EL (cell line): ENCODE measurements around the gene MRGPRD.
"Not testable (repeated sequence)": the region's sequence is repeated elsewhere in the genome, so short reads cannot be mapped to it uniquely, and the experiment has no call there.

Source experiments
- DNase-seq: peaks from one replicate; pipeline ENCODE4 v3.0.0-alpha.2; 2016

MRGPRD gene

GRCh38 chr11:69005631-69006368 lies 25.0 kb upstream of the MRGPRD start:
- DNase-seq: no peak

GRCh38 chr11:69005183-69005630 lies 24.4 kb upstream of the MRGPRD start:
- no peak for DNase-seq

GRCh38 chr11:69004411-69005182 lies 23.8 kb upstream of the MRGPRD start:
- no peak for DNase-seq

GRCh38 chr11:69003866-69004367 lies 23.1 kb upstream of the MRGPRD start:
- DNase-seq: no peak

GRCh38 chr11:69003301-69003865 lies 22.6 kb upstream of the MRGPRD start:
- no peak for DNase-seq

GRCh38 chr11:69002570-69003231 lies 21.9 kb upstream of the MRGPRD start:
- DNase-seq: no peak

- DNase-seq: no peak
Measured at GRCh38 chr11:69002110-69002569, 21.4 kb upstream of the MRGPRD start.

- no peak for DNase-seq
Measured at GRCh38 chr11:69001243-69002081, 20.7 kb upstream of the MRGPRD start.

- peak; percentile 83 for DNase-seq
Measured at GRCh38 chr11:69000831-69001242, 20.1 kb upstream of the MRGPRD start.

GRCh38 chr11:69000391-69000790 lies 19.6 kb upstream of the MRGPRD start:
- DNase-seq: no peak

- DNase-seq: not testable (repeated sequence)
Measured at GRCh38 chr11:68999748-69000355, 19.1 kb upstream of the MRGPRD start.

- no peak for DNase-seq
Measured at GRCh38 chr11:68999093-68999747, 18.4 kb upstream of the MRGPRD start.

- peak; percentile 11 for DNase-seq
Measured at GRCh38 chr11:68998390-68998911, 17.7 kb upstream of the MRGPRD start.

- no peak for DNase-seq
Measured at GRCh38 chr11:68997995-68998348, 17.2 kb upstream of the MRGPRD start.

- no peak for DNase-seq
Measured at GRCh38 chr11:68997124-68997994, 16.6 kb upstream of the MRGPRD start.

- no peak for DNase-seq
Measured at GRCh38 chr11:68996376-68997123, 15.8 kb upstream of the MRGPRD start.

- no peak for DNase-seq
Measured at GRCh38 chr11:68994894-68995285, 14.1 kb upstream of the MRGPRD start.

- DNase-seq: no peak
Measured at GRCh38 chr11:68994161-68994893, 13.5 kb upstream of the MRGPRD start.
